Epidermal melanocyte (primary cell): ENCODE results near the gene FGF5.
"Not testable (repeated sequence)": the region's sequence is repeated elsewhere in the genome, so short reads cannot be mapped to it uniquely, and the experiment has no call there.

Source experiments
- DNase-seq: peaks from one replicate; pipeline ENCODE4 v3.0.0; 2011; ENCODE audit warnings: low spot score; ENCODE audit not compliant: insufficient read length

Gene FGF5

GRCh38 chr4:80253510-80253909 is 13.0 kb upstream of the FGF5 start:
- DNase-seq: no peak

GRCh38 chr4:80254114-80254513 is 12.3 kb upstream of the FGF5 start:
- no peak for DNase-seq

GRCh38 chr4:80255329-80256095 is 11.0 kb upstream of the FGF5 start:
- no peak for DNase-seq

- no peak for DNase-seq
Observed at GRCh38 chr4:80257851-80258250, 8.6 kb upstream of the FGF5 start.

- DNase-seq: no peak
Observed at GRCh38 chr4:80259012-80259411, 7.5 kb upstream of the FGF5 start.

- no peak for DNase-seq
Observed at GRCh38 chr4:80259817-80260216, 6.6 kb upstream of the FGF5 start.

GRCh38 chr4:80261989-80262600 is 4.4 kb upstream of the FGF5 start:
- DNase-seq: no peak

GRCh38 chr4:80263541-80264351 is 2.7 kb upstream of the FGF5 start:
- DNase-seq: no peak

GRCh38 chr4:80264352-80264647 is 2.2 kb upstream of the FGF5 start:
- DNase-seq: no peak

GRCh38 chr4:80264825-80265224 is 1.6 kb upstream of the FGF5 start:
- DNase-seq: no peak

- DNase-seq: no peak
Observed at GRCh38 chr4:80265571-80266252, 752 bp upstream of the FGF5 start.

GRCh38 chr4:80266902-80267380 is 477 bp downstream of the FGF5 start:
- no peak for DNase-seq

- DNase-seq: no peak
Observed at GRCh38 chr4:80268081-80268823, 1.8 kb downstream of the FGF5 start.

GRCh38 chr4:80268936-80269335 is 2.5 kb downstream of the FGF5 start:
- DNase-seq: no peak

- no peak for DNase-seq
Observed at GRCh38 chr4:80270321-80270720, 3.9 kb downstream of the FGF5 start.

- DNase-seq: no peak
Observed at GRCh38 chr4:80270868-80271267, 4.4 kb downstream of the FGF5 start.

GRCh38 chr4:80271801-80272200 is 5.3 kb downstream of the FGF5 start:
- no peak for DNase-seq

- DNase-seq: no peak
Observed at GRCh38 chr4:80276931-80277330, 10.5 kb downstream of the FGF5 start.

GRCh38 chr4:80279751-80280150 is 13.3 kb downstream of the FGF5 start:
- DNase-seq: no peak

- no peak for DNase-seq
Observed at GRCh38 chr4:80286451-80286850, 20.0 kb downstream of the FGF5 start.

GRCh38 chr4:80290665-80291064 is 24.2 kb downstream of the FGF5 start:
- not testable (repeated sequence) for DNase-seq
